HG02970 (cell line): ENCODE results near the gene TNFRSF1B.

Experiments used
- ATAC-seq: cut with Tn5 transposase; IDR thresholded peaks from one replicate; pipeline ENCODE4 v1.9.1; 2021; ENCODE audit warnings: mild to moderate bottlenecking, moderate library complexity, moderate number of reproducible peaks; ENCODE audit not compliant: unreplicated experiment, low FRiP score

TNFRSF1B gene

GRCh38 chr1:12173631-12174121 lies 6.9 kb downstream of the TNFRSF1B start:
- ATAC-seq = no peak

DNA sequence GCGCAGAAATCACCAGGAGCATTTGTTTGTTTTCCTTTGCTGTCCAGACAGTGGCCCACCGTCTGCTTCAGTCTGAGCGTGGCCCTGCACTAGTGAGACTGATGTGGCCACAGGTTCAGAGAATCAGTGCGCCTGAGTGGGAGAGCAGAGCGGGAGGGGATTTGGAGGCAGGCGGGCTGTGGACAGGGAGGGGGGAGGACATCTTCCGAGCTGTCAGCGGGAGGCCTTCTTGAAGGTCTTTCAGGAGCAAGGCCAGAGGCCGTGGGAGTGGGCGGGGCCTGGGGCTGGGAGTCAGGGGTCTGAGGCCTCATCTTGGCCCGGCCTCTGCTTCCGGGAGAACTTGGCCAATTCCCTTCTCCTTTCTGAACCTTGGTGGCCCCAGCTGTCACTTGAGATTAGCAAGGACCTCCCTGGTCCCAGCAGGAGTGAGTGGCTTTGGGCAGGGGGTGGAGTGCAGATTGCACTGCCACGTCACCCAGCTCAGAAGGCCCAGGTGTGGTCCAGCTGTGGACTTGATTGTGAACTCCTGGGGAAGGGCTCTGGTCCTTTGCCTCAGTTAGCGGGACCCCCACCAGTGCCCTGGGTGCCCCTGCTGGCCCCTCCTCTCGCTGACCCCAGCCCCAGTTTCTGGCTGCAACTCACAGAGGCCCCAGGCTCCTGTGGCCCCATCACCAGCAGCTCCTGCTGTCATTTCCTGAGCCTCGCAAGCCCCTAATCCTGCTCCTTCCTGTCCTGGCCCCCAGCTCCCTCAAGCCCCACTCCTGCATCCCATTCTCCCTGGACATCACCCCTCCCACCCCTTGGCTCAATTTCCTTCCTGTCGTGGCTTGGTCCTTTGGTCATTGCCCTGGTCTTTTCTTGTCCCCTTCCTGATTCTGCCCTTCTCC lies 8.4 kb downstream of the TNFRSF1B start:
- ATAC-seq = no peak

DNA sequence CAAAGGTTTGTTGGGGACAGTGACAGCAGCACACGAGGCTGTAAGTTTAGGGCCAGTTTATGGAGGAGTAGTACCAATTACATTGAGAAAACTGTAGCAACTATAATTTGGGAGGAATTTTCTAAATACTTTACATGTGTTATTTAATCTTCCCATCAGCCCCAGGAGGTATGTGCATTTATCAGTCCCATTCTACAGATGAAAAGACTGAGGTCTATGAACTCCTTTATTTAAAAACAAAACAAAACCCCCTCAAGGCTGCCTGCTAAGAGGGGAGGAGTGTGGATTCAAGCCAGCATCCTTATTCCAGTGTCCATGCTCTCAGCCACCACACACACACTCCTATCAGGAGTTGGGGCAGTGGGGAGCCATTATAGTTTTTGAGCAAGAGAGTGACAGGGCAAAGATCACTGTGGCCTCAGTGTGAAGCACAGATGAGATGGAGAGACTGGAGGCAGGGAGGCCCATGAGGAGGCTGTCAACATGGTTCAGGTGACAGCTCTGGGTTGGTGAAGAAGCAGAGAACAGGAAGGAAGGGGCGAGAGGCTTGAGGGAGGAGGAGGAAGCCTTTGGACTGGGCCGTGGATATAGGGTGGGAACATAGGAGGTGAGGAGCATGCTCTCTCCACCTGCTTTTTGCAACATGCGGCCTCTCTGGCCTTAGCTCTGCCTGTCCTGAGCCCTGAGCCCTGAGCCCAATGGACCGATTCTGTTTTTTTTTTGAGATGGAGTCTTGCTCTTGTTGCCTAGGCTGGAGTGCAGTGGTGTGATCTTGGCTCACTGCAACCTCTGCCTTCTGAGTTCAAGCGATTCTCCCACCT lies 9.7 kb downstream of the TNFRSF1B start:
- ATAC-seq = no peak

DNA sequence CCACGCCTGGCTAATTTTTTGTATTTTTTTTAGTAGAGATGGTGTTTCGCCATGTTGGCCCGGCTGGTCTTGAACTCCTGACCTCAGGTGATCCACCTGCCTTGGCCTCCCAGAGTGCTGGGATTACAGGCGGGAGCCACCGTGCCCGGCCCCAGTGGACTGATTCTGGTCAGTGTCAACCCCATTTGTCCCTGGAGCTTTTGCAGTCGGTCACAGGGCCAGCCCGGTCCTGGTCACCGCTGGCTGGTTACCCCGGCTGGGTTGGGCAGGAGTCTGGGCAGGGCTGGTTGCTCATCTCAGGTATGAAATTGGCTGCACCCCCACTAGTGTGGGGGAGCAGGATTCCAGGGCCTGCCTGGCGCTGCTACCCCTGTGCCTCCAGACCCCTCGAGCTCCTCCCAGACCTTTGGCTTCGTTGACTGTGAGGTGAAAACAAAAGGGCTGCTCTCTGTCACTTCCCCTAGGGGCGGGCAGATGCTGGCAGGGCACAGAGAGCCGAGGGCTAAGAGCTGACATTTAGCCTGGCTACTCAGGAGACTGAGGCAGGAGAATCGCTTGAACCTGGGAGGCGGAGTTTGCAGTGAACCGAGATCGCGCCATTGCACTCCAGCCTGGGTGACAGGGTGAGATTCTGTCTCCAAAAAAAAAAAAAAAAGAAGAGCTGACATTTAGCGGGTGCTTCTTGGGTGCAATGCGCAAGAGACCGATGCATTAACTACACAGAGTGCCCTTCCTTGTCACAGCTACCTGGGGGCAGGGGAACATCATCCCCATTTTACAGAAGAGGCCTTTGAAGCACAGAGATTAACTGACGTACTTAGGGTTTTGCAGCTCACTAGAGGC lies 10.6 kb downstream of the TNFRSF1B start:
- ATAC-seq = no peak

DNA sequence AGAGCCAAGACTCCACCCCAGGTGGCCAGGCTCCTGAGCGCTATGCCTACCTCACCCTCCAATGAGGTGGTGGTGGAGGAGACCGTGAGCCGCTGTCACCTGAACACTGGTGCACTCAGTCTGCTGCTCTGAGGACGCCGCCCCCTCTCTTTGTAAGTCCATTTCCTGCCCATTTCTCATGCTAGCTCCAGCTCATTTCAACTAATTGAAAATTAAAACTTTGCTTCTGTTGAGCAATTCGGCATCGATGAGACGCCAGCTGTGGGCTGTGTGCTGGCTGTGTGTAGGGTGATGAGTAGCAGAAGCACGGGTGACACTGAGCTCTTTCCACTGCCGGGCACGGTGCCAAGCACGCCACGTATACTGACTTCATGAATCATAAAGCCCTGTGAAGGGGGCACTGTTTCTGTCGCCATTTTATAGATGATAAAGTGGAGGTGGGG lies 11.2 kb downstream of the TNFRSF1B start:
- no peak for ATAC-seq

GRCh38 chr1:12178511-12178910 lies 11.7 kb downstream of the TNFRSF1B start:
- no peak for ATAC-seq

- ATAC-seq = no peak
These were observed 12.3 kb downstream of the TNFRSF1B start for GRCh38 chr1:12179111-12179519.

DNA sequence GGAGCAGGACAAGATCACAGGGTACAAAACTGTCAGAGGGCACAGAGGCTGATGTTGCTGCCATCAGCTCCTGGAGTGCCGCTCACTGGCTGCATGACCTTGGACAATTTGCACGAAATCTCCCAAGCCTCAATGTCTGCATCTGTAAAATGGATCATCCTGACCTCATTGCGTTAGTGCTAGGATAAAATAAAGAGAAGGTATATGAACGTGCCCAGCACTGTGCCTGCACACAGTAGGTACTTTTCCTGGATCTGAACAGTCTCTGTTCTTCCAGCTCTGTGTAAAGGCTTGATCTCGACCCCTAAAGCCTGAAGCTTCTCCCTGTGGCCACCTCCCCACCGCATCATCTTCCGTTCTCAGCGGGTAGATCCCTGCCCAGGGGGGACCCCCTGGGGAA lies 12.9 kb downstream of the TNFRSF1B start:
- no peak for ATAC-seq

GRCh38 chr1:12180315-12180714 lies 13.5 kb downstream of the TNFRSF1B start:
- ATAC-seq = no peak

DNA sequence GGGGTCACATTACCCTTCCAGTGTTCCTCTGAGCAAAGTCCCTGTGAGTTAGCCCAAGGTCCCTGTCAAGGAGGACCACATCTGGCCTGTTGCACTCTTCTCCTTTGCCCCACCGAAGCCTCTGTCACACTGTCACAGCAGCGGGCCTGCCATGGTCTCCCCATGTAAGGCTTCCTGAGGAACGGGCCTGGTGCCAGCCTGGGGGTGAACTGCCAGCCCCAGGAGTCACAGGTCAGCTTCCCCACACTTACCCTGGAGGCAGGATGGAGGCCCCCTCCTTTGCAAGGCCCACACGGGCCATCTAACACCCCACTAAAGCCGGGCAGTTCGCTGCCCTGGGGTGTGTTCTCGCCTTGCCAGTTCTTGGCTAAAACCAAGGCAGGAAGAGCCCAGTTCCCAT lies 14.1 kb downstream of the TNFRSF1B start:
- no peak for ATAC-seq

DNA sequence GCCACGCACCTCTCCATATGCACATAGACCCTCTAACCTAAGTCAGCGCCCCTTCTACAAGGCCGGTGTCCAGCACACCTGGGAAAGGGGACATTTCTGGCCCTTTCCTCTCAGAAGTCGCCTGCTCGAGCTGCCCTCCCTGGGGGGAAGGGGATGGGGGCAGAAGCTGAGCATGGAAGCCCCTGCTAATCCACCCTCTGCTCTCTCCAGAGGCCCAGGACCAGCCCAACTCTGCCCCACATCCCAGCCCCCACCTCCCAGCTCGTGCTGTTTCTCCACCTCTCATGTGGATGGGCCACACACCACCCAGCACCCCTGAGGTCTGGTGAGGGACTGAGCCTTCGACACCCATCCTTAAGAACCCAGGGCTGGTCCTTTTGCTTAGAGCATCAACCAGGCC lies 14.8 kb downstream of the TNFRSF1B start:
- no peak for ATAC-seq

DNA sequence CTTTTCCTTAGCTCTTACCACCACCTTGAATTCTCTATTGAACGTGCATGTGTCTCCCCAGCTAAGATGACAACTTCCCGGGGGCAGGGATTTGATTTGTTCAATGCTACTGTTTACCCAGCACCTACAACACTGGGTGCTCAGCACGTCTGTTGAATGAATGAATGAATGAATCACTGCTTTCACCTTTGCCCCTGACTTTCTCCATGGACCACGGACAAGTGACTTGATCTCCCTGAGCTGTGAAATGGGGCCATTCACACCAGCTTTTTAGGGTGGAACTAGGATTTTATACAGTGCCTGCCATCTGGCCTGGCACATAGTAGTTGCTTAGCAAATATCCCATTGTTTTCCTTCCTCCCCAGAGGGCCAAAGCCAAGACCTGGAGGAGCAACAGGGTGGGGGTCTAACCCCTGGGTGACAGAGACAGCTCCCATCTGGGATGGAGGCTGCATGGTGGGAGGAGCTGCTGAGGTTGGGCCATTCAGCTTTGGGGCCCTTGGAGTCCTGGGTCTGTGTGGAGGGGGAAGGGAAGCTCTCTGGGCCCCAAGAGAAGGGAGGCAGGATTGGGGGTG lies 15.7 kb downstream of the TNFRSF1B start:
- ATAC-seq = no peak

GRCh38 chr1:12183095-12183794 lies 16.5 kb downstream of the TNFRSF1B start:
- no peak for ATAC-seq

DNA sequence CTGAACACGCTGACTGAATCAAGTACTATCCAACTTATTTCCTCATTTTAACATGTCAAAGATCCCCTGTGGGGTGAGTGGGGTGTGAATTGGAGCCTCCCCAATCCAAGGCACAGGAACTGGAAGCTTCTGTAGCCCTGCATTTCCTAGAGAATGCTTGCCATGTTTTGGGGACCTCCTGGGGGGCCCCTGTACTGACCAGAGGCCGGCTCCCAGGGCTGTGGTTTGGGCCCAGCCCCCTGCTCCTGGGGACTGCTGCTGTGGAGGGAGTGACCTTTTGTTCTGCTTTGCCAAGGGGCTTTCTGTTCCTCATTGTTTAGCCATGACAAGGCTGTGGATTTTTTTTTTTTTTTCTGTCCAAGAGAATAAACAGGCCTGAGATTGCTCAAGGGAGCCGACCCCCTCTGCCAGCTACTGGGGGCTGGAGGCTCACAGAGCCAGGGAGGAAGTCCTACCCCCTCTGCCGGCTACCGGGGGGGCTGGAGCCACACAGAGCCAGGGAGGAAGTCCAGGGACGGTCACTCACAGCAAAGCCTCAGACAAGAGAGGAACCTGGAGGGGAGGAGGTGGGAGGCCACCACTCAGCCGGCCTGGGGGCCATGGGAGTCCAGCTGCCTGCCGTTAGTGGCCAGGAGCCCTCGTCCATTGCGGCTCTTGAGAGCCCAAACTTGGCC lies 17.4 kb downstream of the TNFRSF1B start:
- no peak for ATAC-seq

GRCh38 chr1:12185036-12185917 lies 18.5 kb downstream of the TNFRSF1B start:
- no peak for ATAC-seq

- no peak for ATAC-seq
These were observed 19.3 kb downstream of the TNFRSF1B start for GRCh38 chr1:12185918-12186678.

- no peak for ATAC-seq
These were observed 19.8 kb downstream of the TNFRSF1B start for GRCh38 chr1:12186679-12186985.
